SH-SY5Y (cell line): Measurements from ENCODE around the gene DPH6.

Source experiments
- GATA2 ChIP-seq: IDR thresholded peaks from 2 replicates; pipeline ENCODE4 v1.6.1; 2011; ENCODE audit warnings: mild to moderate bottlenecking, low read depth, low read length
- GATA3 ChIP-seq: IDR thresholded peaks from 2 replicates; pipeline ENCODE4 v1.6.1; 2011; ENCODE audit warnings: low read depth, mild to moderate bottlenecking, low read length, moderate library complexity

GRCh38 chr15:35507932-35508638 is 37.9 kb downstream of the DPH6 start:
- TF ChIP-seq GATA2 (no peak), GATA3 (no peak)
